Activated CD8-positive, alpha-beta memory T cell treated with anti-CD3 and anti-CD28 coated beads for 36 hours (primary cell): ENCODE measurements around the gene COL20A1. TPM values are rescaled to one million over a fixed set of nuclear protein-coding genes. Genes with fewer than 3 reads are reported as not detected.

Experiments
- CTCF ChIA-PET: fragments of 350-600 bp; sonication (Branson Sonifier 250); formaldehyde crosslinking; loops from one replicate; lab custom pipeline; 2021; ENCODE audit warnings: antibody characterized with exemption; lab: Charles Lee
- POLR2A ChIA-PET: fragments of 350-600 bp; sonication (Branson Sonifier 250); formaldehyde crosslinking; loops from one replicate; lab custom pipeline; 2021; ENCODE audit warnings: antibody characterized with exemption; lab: Charles Lee
- total RNA-seq, 2 experiments: library from RNA; stranded (reverse); gene quantifications; one replicate each; pipeline ENCODE4 v1.2.3, GENCODE V29; 2021

COL20A1 gene
- total RNA-seq, 2 experiments from 2014 or later, result not detected

DNA sequence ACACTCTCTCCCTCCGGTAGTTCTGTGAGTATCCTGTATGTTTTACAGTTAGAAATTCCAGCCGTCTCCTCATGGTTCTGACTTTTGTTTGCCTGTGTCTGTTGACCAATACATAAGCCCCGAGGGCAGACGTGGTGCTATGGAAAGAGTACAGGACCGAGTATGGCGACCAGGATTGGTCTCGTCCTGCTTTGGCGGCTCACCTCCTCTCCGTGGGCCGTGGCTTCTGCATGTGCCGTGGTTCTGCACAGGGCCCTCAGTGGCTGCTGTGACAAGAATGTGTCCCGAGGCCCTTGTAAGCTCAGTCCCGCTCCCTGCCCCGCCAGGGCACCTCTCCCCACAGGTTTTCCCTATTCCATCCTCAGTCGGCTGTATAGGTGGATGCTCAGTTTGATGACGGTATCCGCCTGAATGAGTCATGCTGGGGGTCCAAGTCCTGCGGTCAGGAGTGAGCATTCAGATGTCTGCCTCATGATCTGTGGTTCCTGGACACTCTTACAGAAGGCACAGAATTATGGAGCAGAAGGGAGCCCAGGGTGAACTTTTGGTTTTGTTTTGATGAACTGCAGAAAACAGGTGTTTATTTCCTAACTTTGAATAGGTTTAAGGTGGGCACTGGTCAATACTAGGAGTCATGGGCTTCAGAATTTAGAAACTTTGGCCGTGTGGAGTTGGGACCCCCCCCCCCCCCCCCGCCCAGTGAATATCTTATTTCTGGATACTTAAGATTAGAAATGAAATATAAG, 19.2 kb upstream of the COL20A1 start:
- ChIA-PET CTCF (interaction anchor here (0.6 to 2.2 kb wide), 4 partner anchors 51 to 747 kb away, joined by 3 to 8 read pairs (median 3); no protein-coding TSS in a partner anchor), POLR2A (interaction anchor here (0.6 kb wide), 1 partner anchor 21 kb away, joined by 3 read pairs; no protein-coding TSS in a partner anchor)

DNA sequence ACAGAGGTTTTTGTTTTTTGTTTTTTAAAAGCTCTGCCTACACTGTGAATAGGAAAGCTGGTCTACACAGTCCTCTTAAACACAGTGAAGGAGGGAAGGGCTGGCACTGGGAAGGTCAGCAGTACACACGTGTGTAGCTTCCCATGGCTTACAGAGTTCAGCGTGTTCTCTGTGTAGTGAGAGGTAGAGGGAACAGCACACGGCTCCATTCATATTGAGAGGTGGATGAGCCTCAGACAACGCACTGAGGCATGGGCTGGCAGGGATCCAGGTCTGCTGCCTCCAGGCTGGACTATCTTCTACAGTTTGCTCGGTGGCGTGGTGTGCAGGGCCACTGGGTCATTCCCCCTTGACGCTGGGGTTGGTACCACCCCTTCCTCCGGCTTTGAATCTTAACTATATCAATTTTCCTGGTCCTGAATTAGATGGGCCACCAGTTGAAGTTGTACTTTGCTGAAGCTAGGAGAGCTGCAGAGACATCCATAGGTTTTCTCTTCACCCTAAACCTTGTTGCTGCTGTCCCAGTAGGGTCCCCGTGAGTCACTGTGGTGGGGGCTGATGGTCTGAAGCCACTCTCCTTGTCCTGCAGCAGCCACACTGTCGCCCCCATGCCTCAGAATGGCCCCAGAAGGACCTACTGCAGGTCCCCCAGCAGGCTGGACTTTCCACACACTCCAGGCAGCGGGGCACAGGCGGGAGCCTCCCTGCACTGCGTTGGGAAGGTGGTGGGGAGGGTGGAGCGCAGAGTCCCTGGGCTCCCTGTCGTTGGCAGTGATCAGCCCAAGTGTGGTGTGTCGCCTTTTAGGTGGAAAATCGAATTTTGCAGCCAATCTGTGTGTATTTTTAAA, 18.4 kb upstream of the COL20A1 start:
- ChIA-PET CTCF (interaction anchor here (0.7 to 1.0 kb wide), 2 partner anchors 221 to 222 kb away, joined by 3 read pairs; no protein-coding TSS in a partner anchor), POLR2A (no interaction called here)

DNA sequence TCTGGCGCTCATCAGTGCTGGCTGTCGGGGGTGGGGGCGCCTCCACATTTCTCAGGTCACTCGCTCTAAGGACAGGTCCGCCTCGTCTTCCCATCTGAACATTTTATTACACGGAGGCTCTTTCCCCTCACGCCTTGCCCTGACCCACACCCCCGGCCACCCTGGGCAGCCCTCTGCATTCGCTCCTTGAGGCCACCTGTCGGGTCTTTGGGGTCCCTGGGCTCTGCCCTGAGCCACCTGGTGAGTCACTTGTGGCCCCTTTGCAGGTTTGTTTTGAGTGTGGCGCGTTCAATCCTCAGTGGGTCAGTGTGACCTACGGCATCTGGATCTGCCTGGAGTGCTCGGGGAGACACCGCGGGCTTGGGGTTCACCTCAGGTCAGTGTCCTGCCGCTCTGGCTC, 17.2 kb upstream of the COL20A1 start:
- ChIA-PET CTCF (interaction anchor here (0.6 kb wide), 1 partner anchor 75 kb away, joined by 3 read pairs; no protein-coding TSS in a partner anchor), POLR2A (no interaction called here)

DNA sequence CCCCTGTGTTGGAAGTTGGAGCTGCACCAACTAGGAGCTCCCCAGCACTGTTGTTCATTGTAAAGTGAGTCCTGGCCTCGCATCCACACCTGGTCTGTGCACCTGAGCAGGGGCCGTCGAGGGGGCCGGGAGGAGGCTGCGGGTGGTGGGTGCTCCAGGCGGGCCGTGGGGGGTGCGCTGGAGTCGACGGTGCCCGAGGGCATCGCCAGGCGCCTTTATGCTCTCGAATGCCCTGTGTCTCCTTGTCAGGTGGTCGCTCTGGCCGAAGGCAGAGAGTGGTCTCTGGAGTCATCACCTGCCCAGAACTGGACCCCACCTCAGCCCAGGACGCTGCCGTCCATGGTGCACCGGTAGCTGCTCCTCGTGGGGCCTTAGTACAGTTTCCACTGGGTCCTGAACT, 16.0 kb upstream of the COL20A1 start:
- ChIA-PET POLR2A (no interaction called here), CTCF (interaction anchor here (0.6 kb wide), 1 partner anchor 376 kb away, joined by 4 read pairs; no protein-coding TSS in a partner anchor)

DNA sequence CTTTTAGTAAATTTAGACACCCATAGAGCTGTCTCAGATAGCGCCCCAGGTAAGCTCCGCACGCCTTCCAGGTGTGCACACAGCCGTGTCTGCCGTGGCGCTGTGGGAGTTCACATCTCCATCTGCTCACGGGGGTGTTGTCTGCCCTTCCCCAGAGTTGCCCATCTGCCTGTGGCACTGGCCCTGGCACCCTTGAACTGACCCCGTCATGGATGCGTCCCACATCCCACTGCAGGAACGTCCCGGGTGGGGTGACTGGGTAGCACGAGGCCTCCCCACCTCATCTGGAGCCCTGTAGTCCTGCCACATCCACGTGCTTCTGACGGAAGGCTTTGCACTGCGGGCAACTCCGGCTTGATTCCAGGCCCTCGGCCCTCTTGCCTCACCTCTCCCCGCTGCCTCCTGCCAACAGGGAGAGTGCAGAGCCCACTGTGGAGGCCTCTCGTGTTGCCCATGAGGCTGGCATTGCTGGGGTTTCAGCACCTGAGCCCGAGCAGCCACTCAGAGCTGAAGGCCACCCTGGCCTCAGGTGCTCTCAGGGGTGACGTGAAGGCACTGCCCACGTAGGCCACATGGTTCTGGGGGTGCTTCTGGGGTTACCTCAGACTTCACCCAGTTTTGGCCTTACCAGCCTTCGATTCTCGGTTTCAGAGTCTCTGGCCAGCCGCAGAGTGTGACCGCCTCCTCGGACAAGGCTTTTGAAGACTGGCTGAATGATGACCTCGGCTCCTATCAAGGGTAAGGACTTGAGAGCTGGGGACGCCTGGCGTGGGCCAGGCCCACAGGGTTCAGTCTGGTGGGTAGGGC, 15.3 kb upstream of the COL20A1 start:
- CTCF ChIA-PET, result no interaction called here
- POLR2A ChIA-PET, result no interaction called here

DNA sequence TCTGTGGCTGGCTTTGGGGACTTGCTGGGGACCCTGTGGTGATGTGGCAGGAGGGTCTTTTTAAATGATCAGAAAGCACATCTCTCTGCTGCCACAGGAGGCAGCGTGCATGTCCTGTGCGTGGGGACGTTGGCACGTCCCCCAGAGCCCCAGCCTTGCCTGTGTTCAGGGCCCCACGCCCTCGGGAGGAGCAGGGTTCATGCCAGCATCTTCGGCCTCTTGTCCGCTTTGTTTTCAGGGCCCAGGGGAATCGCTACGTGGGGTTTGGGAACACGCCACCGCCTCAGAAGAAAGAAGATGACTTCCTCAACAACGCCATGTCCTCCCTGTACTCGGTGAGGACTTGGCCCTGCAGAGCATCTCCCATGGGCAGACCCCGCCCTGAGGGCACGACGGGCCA, 14.3 kb upstream of the COL20A1 start:
- ChIA-PET CTCF (no interaction called here), POLR2A (no interaction called here)

DNA sequence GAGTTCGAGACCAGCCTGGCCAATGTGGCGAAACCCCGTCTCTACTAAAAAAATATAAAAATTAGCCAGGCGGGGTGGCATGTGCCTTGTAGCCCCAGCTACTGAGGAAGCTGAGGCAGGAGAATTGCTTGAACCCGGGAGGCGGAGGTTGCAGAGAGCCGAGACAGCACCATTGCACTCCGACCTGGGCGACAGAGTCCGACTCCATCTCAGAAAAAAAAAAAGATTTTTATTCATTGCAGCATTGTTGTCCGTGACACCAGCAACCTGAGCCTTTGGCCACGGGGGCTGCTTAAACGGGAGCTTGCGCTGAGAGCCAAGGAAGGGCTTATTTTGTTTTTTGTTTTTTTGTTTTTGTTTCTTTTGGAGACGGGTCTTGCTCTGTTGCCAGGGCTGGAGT, 13.1 kb upstream of the COL20A1 start:
- POLR2A ChIA-PET, result no interaction called here
- CTCF ChIA-PET, result interaction anchor here (0.7 to 3.0 kb wide), 3 partner anchors 9 to 57 kb away, joined by 3 to 11 read pairs (median 3); no protein-coding TSS in a partner anchor

DNA sequence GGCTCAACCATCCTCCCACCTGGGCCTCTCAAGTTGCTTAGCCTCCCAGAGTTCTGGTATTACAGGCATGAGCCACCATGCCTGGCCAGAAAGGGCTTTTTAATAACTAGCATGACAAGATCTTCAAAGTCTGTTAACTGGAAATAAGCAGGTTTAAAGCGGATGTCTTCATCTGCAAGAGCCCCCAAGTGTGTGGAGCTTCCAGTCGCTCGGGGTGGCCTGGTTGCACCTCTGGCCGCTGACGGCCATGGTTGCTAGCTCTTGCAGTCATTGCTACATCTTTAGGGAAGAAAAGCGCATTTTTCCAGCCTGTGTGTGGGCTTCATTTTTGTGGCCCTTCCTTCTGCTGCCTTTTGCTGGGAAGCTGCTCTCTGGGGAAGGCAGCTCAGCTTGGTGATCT, 12.6 kb upstream of the COL20A1 start:
- ChIA-PET CTCF (interaction anchor here (0.7 to 3.0 kb wide), 3 partner anchors 9 to 58 kb away, joined by 3 to 11 read pairs (median 3); no protein-coding TSS in a partner anchor), POLR2A (no interaction called here)

DNA sequence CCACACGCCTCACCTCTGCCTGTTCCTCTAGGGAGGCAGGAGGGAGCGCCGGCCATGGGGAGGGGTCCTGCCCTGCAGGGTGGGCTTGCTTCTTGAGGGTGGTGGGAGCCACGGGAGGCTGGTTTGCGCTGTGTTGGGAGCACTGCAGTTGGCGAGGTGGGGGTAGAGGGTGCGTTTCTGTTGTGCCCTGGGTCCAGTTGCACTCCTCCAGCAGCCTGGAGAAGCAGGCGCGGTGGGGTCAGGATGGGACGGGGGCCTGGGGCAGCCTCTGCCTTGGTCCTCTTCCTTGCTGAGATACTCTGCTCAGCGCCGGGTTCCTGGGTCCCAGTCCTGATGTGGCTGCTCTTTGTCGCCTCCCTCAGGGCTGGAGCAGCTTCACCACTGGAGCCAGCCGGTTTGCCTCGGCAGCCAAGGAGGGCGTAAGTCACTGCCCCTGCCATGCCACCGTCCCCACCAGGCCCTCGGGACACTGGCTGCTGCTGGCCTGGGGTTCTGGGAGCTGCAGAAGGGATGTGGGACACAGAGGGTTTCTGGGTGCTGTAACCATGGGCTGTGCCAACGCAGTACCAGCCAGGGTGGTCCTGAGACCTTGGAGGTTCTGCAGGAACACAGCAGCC, 11.9 kb upstream of the COL20A1 start:
- ChIA-PET POLR2A (interaction anchor here (0.6 kb wide), 1 partner anchor 901 kb away, joined by 3 read pairs; no protein-coding TSS in a partner anchor), CTCF (interaction anchor here (0.8 to 3.0 kb wide), 3 partner anchors 8 to 66 kb away, joined by 3 to 11 read pairs (median 3); no protein-coding TSS in a partner anchor)

DNA sequence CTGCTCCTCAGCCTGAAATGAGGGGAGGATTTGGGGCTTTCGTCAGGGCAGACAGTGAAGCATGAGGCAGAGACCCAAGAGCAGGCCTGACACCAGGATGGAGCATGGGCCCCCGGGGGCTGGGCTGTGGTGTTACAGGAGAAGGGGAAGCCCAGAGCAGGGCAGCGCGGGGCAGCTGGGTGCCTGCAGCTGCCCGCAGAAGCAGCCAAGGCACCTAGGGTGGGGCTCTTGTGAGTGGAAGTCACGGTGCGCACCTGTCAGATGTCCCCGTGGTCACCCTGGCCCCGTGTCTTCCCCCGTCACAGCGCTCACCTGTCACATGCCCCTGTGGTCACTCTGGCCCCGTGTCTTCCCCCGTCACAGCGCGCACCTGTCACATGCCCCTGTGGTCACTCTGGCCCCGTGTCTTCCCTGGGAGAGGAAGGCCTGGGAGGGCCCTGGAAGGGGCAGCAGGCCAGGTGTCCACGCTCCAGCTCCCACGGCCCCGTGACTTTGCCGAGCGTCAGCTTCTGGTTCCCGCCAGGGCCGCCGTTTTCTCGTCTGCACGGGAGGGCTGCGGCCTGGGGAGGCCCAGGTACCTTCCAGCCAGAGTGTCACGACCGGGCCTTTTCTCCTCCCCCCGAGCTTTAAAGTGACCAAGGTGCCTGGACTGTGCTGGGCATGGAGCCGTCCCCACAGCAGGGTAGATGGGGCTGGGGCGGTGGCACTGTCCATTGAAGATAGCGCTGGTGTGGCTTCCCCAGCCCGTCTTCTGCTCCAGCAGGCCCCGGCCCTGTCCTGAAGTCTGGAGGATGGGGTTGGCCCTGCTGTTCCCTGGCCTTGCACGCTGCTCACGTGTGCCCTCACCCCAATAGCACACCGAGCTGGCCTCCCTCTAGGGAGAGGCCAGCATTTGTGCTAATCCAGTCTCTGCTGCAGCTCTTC, 11.0 kb upstream of the COL20A1 start:
- CTCF ChIA-PET, result interaction anchor here (0.8 to 3.0 kb wide), 3 partner anchors 9 to 69 kb away, joined by 3 to 11 read pairs (median 3); no protein-coding TSS in a partner anchor
- POLR2A ChIA-PET, result no interaction called here

DNA sequence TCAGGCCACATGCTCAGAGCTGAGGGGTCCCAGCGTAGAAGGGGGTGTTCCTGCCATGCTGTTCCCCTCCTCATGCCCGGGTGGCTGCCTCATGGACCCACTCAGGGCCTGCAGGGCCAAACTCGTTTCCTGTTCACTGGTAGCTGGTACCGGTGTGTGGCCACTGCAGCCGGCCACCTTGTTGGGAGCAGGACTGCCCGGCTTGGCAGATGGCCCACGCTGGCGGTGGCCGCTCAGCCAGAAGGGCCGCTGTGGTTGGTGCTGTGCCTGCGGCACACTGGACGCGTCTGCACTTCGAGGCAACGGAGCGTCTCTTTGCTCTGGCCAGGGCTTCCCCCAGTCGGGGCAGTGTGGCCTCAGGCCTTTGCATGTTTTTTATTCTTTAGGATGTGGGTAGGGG, 10.0 kb upstream of the COL20A1 start:
- POLR2A ChIA-PET, result no interaction called here
- CTCF ChIA-PET, result interaction anchor here (0.8 to 3.0 kb wide), 2 partner anchors 8 to 70 kb away, joined by 3 to 11 read pairs; no protein-coding TSS in a partner anchor

DNA sequence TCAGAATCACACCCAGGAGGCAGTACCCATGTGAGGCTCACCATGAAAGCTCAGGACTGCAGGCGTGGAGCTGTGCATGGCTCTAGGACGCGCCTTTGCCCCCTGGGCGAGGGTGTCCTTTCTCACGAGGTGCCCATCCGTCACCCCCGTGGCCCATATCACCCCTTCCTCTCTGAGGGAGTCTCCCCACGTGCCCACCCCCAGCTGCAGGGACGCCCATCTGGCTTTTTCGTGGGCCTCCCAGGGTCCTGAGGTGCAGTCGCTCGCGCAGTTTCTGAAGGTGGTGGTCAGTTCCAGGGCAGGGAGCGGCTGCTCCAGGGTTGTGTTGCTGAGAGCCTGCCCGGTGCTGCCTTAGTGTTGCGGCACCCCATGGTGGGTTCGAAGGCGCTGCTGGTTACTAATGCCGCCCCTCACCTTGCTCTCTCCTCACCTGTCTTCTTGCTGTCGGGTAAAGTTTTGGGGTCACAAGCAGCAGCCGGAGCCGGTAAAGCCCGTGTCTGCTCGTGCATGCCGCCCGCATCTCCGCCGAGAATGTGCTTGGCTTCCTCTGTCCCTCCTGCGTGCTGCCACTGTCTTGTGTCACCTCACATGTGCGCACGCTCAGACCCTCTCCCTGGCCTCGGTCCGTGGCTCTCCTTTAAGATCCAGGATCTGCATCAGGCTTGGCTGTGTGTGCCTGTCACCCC, 9.4 kb upstream of the COL20A1 start:
- ChIA-PET POLR2A (interaction anchor here (0.9 kb wide), 1 partner anchor 11 kb away, joined by 5 read pairs; the partner anchor contains the start of gene ARFGAP1), CTCF (no interaction called here)

DNA sequence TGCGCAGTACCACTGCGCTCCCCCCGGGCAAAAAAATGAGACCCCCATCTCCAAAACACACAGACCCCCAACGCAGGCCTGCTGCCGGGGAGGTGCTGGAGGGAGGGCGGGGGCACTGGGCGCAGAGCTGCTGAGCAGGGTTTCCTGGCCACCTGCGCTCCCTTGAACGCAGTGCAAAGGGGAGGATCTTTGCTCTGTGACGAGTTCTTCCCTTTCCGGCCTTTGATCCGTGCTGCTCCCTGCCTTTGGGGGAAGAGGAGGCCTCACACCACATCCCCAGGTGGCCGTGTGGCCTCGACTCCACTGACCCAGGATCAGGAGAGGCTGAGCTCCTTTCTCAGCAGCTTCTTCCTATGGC, 8.9 kb upstream of the COL20A1 start:
- POLR2A ChIA-PET, result interaction anchor here (0.9 kb wide), 1 partner anchor 11 kb away, joined by 5 read pairs; the partner anchor contains the start of gene ARFGAP1
- CTCF ChIA-PET, result no interaction called here

DNA sequence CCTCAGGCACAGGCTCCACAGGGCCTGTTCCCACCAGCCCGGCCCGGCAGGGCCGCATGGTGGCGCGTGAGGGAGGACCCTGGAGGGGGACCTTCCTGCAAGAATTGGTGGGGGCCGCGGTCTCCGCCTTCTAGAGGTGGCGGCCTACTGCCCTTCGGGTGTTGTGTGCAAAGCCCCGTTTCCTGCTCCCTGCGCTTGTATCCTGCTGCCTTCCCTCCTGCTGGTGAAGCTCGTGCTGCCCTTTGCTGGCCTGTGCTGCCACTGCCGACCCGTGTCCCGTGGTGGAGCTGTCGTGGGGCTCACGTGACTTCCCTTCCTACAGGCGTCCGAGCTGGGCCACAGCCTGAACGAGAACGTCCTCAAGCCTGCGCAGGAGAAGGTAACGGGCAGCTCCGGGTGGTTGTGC, 8.4 kb upstream of the COL20A1 start:
- POLR2A ChIA-PET, result interaction anchor here (0.9 kb wide), 1 partner anchor 12 kb away, joined by 5 read pairs; the partner anchor contains the start of gene ARFGAP1
- CTCF ChIA-PET, result no interaction called here

DNA sequence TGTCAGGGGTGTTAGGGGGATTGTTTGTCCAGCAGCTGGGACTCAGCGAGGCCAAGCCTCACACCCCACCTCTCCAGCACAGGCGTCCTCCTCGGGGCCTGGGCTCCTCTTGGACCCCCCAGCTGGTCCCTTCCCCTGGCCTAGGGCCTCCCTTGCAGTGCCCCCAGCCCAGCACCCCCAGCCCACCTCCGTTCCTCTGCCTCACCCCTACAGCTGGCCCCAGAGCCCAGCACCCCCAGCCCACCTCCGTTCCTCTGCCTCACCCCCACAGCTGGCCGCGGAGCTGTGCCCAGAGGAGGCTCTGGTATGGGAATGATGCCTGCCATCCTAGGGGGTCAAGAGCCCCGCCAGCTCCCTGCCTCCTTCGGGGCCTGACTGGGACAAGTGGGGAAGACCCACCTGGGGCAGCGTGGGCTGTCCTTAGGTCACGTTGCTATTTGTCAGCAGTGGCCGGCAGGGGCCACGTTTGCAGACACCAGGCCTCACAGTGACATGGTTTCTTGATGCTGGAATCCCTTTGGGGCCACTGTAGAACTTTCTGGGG, 7.9 kb upstream of the COL20A1 start:
- POLR2A ChIA-PET, result no interaction called here
- CTCF ChIA-PET, result no interaction called here
